ENCODE measurements around the gene ABLIM3. TPM values are rescaled to one million over a fixed set of nuclear protein-coding genes. Genes with fewer than 3 reads are reported as not detected.
A peak's percentile ranks its signal among the peaks of the same experiment; 100 is the strongest.

Gene ABLIM3
- total RNA-seq, 1 donor from 2014 or later, result 0.64 TPM

GRCh38 chr5:149108651-149109280, 32.5 kb upstream of the ABLIM3 start:
- DNase-seq (ENCODE audit: extremely low spot score, unreplicated experiment), result no peak

GRCh38 chr5:149110406-149110805, 30.9 kb upstream of the ABLIM3 start:
- Mint-ChIP-seq H3K36me3 (ENCODE audit: unreplicated experiment) (no peaks in the 10 kb centered on the region), H3K27ac (ENCODE audit: unreplicated experiment) (no peak overlapping the region), H3K9me3 (ENCODE audit: unreplicated experiment) (no peaks in the 10 kb centered on the region), H3K27me3 (ENCODE audit: unreplicated experiment) (no peaks in the 10 kb centered on the region), H3K4me3 (ENCODE audit: unreplicated experiment) (no peak overlapping the region), H3K4me1 (ENCODE audit: unreplicated experiment) (peaks cover 10% of the 10 kb centered on the region)
- TF ChIP-seq CTCF (IDR thresholded peaks at IDR 0.05), result no peak
- no peak for DNase-seq (ENCODE audit: extremely low spot score, unreplicated experiment)

More at GRCh38 chr5:149108651-149109280, 32.5 kb upstream of the ABLIM3 start:
- Mint-ChIP-seq H3K4me1 (ENCODE audit: unreplicated experiment) (peaks cover 1% of the 10 kb centered on the region), H3K27ac (ENCODE audit: unreplicated experiment) (no peak overlapping the region), H3K4me3 (ENCODE audit: unreplicated experiment) (no peak overlapping the region), H3K36me3 (ENCODE audit: unreplicated experiment) (no peaks in the 10 kb centered on the region), H3K27me3 (ENCODE audit: unreplicated experiment) (no peaks in the 10 kb centered on the region), H3K9me3 (ENCODE audit: unreplicated experiment) (no peaks in the 10 kb centered on the region)
- no peak for TF ChIP-seq CTCF (IDR thresholded peaks at IDR 0.05)

GRCh38 chr5:149113669-149114068, 27.6 kb upstream of the ABLIM3 start:
- Mint-ChIP-seq H3K4me3 (ENCODE audit: unreplicated experiment) (no peak overlapping the region), H3K36me3 (ENCODE audit: unreplicated experiment) (no peaks in the 10 kb centered on the region), H3K27me3 (ENCODE audit: unreplicated experiment) (peaks cover 13% of the 10 kb centered on the region), H3K4me1 (ENCODE audit: unreplicated experiment) (peaks cover 10% of the 10 kb centered on the region), H3K9me3 (ENCODE audit: unreplicated experiment) (no peaks in the 10 kb centered on the region), H3K27ac (ENCODE audit: unreplicated experiment) (no peak overlapping the region)
- TF ChIP-seq CTCF (IDR thresholded peaks at IDR 0.05), result no peak
- no peak for DNase-seq (ENCODE audit: extremely low spot score, unreplicated experiment)

DNA sequence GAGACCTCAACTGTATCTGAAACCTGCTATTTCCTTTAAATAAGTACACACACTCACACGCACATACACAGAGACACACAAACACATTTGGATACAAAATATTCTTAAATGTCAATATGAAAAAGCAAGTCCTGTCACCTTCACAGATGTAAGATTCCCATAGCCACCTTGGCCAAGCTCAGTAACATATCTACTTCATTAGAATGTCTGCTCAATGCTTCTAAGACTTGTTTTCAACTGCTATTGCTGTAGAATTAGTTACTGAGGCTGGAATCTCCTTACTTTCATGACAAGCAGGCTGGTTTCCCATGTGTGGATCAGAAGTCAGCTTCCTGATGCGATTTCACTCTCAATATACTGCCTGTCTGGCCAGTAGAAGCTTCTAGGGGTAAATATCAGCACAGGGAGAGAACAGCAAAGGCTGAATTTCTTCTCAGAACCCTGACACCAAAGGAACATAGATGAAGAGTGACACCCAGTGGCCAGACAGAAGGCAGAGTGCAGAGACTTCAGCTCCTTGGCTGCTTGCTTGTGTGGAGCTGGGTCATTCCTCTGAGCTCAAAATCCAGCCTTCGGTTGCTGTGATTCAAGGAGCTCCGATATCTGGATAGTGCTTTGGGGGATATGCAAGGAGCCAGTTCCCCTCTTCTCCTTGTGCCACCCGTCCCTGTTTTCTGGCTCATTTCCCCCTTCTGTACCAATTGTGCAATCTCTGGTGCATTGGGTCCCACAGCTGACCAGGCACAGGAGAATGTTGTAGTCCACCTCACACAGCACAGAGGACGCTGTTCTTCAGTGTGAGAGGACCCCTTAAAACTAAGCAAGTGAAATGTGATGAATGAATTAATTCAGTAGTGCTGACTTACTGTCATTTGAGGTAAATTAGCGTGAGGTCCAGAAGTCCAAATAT, 26.6 kb upstream of the ABLIM3 start:
- peak; percentile 90 for TF ChIP-seq CTCF (IDR thresholded peaks at IDR 0.05)
- Mint-ChIP-seq H3K4me3 (ENCODE audit: unreplicated experiment) (no peak overlapping the region), H3K9me3 (ENCODE audit: unreplicated experiment) (no peaks in the 10 kb centered on the region), H3K4me1 (ENCODE audit: unreplicated experiment) (peaks cover 10% of the 10 kb centered on the region), H3K36me3 (ENCODE audit: unreplicated experiment) (no peaks in the 10 kb centered on the region), H3K27me3 (ENCODE audit: unreplicated experiment) (peaks cover 16% of the 10 kb centered on the region), H3K27ac (ENCODE audit: unreplicated experiment) (no peak overlapping the region)
- DNase-seq (ENCODE audit: extremely low spot score, unreplicated experiment), result no peak

GRCh38 chr5:149117970-149118369, 23.3 kb upstream of the ABLIM3 start:
- Mint-ChIP-seq H3K27me3 (ENCODE audit: unreplicated experiment) (peaks cover 21% of the 10 kb centered on the region), H3K36me3 (ENCODE audit: unreplicated experiment) (no peaks in the 10 kb centered on the region), H3K4me1 (ENCODE audit: unreplicated experiment) (peaks cover 10% of the 10 kb centered on the region), H3K9me3 (ENCODE audit: unreplicated experiment) (no peaks in the 10 kb centered on the region), H3K27ac (ENCODE audit: unreplicated experiment) (no peak overlapping the region), H3K4me3 (ENCODE audit: unreplicated experiment) (no peak overlapping the region)
- TF ChIP-seq CTCF (IDR thresholded peaks at IDR 0.05), result no peak
- no peak for DNase-seq (ENCODE audit: extremely low spot score, unreplicated experiment)
